ENCODE measurements around the gene PEX14. TPM values are rescaled to one million over a fixed set of nuclear protein-coding genes. Genes with fewer than 3 reads are reported as not detected.

Gene PEX14
- 11.2 and 13.9 TPM in 2 replicates for total RNA-seq

GRCh38 chr1:10474613-10475507, at the start of gene PEX14:
Gene PEX14 (plus strand): TSS chr1:10474950. CDS start chr1:10474967, 17 bp downstream.

GRCh38 chr1:10430216-10431069, 44.3 kb upstream of the PEX14 start, which contains the start of gene CENPS:
Gene CENPS (plus strand): TSS chr1:10430433. CDS start chr1:10430518, 85 bp downstream.

GRCh38 chr1:10449751-10450150, 25.0 kb upstream of the PEX14 start, which contains the start of gene CORT:
Gene CORT (plus strand): TSS chr1:10450031. CDS start chr1:10450224, 193 bp downstream.

GRCh38 chr1:10472220-10473144, 2.3 kb upstream of the PEX14 start, which contains the start of gene DFFA:
Gene DFFA (minus strand): TSS chr1:10472529. CDS start chr1:10472458, 71 bp downstream.

Other genes starting within 250 kb of the PEX14 start
- gene PGD, start 75.9 kb upstream of the PEX14 start, total RNA-seq = 71.4 and 137 TPM in 2 replicates
- 12.7 and 17.7 TPM in 2 replicates for gene CENPS, start 44.5 kb upstream of the PEX14 start, total RNA-seq
- gene CORT, start 24.9 kb upstream of the PEX14 start, total RNA-seq = 0.12 and 0.13 TPM in 2 replicates
- gene DFFA, start 2.4 kb upstream of the PEX14 start, total RNA-seq = 42.8 and 43.1 TPM in 2 replicates